ENCODE results near the gene HTRA3. TPM values are rescaled to one million over a fixed set of nuclear protein-coding genes. Genes with fewer than 3 reads are reported as not detected.

Gene HTRA3
- total RNA-seq, 2 experiments from 2014 or later: not detected

DNA sequence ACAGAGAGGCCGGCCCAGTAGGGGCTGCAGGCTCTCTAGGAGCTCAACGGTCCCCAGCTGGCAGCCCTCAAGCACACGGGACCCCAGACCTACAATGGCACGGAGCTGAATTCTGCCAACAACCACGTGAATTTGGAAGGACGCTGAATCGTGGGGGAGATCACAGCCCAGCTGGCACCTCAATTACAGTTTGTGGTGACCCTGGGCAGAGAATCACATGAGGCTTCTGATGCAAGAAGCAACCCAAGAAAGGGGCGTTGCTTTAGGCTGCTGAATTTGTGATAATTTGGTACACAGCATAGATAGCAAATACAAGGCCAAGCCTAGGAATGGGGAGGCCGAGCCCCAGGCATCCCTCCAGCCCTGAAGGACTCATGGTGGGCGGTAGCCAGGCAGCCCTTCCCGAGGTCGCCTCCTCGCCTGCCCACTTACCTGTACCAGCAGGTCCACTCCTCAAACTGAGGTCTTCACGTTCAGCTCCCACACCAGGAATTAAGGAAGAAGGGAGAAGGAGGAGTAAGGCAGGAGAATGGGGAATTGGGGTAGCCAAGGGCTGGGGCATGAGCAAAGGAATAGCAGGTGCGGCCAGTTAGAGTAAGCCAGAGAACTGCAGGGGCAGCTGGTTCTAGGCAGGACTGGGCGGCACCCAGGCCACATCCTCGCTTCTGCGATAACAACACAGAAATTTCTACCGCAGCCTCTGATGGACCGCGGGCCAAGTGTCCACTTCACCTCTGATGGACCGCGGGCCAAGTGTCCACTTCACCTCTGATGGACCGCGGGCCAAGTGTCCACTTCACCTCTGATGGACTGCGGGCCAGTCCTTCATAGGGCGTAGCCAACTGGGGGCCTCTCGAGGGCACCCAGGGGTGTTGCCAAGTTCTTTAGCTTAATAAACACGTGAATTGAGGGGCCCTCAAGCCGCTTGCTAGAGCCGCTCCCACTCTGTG lies 23.4 kb upstream of the HTRA3 start:
- DNase-seq: no peak
- Mint-ChIP-seq H3K27ac (no peak overlapping the region), H3K36me3 (ENCODE audit: low read depth) (no peaks in the 10 kb centered on the region), H3K27me3 (peaks cover 1% of the 10 kb centered on the region), H3K9me3 (no peaks in the 10 kb centered on the region), H3K4me1 (no peaks in the 10 kb centered on the region), H3K4me3 (no peak overlapping the region)
- ChIA-PET CTCF (no interaction called here), POLR2A (no interaction called here)

DNA sequence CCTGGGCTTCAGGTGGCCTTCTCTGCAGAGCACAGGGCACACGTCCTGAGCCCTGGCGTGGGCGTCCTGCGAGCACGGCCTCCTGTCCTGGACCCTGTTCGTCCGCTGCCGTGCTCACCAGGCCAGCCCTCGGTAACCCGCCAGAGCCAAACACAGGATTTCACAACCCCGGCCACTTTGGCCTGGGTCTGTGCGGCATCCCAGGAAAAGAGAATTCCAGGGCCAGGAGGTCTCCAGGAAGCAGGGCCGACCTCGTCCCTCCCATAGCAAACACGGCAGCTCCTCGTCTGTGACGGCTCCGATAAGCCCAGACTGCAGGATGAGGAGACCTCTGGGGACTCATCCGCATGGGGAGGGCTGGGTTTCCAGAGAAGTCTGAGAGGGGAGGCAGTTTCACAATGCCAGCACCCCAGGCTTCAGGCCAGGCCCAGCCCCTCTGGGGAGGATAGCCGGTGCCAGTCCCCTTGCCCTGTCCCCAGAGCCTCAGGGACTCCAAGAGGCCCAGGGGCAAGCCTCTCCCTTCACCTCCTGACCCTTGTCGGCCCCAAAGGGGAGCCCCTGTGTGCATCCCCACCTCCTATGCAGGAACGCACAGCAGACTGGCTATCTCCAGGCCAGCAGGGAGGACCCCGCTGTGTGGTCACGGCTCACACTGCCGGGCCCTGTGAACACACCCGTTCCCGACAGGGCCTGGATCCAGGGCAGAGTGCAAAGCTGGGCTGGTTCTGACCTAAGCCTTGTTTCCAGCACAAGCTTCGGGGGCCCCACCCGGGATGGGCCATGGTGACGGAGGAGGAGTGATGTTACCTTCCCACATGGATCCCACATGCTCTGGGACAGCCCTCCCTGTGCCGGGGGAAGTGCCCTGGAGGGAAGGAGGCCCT lies 22.3 kb upstream of the HTRA3 start:
- no peak overlapping the region for H3K27ac Mint-ChIP-seq
- peaks cover 1% of the 10 kb centered on the region for H3K27me3 Mint-ChIP-seq
- H3K36me3 Mint-ChIP-seq (ENCODE audit: low read depth): no peaks in the 10 kb centered on the region
- H3K9me3 Mint-ChIP-seq: no peaks in the 10 kb centered on the region
- H3K4me3 Mint-ChIP-seq: no peak overlapping the region
- CTCF ChIA-PET: no interaction called here
- DNase-seq: no peak
- POLR2A ChIA-PET: no interaction called here
- no peaks in the 10 kb centered on the region for H3K4me1 Mint-ChIP-seq

DNA sequence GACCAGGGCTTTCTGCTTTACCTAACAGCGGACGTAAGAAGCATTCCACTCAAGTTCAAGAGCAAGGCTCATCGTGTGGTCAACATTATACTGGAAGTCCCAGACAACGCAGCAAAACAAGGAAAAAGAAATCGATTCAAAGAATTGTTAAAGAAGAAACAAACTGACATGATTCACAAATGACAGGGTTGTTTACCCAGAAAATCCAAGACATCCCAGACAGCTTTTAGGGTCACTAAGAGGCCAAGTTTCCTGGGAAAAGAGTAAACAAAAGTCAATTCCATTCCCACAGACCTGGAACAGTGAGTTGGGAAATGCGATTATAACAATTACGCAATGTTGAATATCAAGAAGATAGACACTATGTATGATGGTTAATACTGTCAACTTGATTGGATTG lies 21.5 kb upstream of the HTRA3 start:
- no peak for DNase-seq
- Mint-ChIP-seq H3K9me3 (no peaks in the 10 kb centered on the region), H3K4me1 (no peaks in the 10 kb centered on the region), H3K4me3 (no peak overlapping the region), H3K27ac (no peak overlapping the region), H3K36me3 (ENCODE audit: low read depth) (no peaks in the 10 kb centered on the region), H3K27me3 (peaks cover 1% of the 10 kb centered on the region)
- ChIA-PET POLR2A (no interaction called here), CTCF (interaction anchor here (0.6 kb wide), 1 partner anchor 17 kb away, joined by 4 read pairs; no protein-coding TSS in a partner anchor)

DNA sequence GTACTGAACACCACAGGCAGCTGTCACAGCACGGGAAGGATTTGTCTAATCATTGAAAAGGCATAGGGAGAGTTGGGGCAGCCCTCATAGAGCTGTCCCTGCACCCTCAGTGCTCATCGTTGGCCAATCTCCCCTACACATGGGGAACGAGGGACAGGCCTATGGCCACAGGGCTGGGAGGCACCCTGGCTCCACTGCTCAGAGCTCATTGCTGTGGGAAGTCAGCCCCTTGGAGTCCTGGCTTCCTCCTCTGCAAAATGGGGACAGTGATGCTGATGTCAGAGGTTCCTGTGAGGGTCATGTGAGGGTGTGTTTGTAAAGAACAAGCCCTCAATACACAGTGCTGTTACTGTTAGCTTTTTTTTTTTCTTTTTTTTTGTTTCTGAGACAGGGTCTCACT lies 19.3 kb upstream of the HTRA3 start:
- CTCF ChIA-PET: interaction anchor here (1.5 kb wide), 1 partner anchor 8 kb away, joined by 4 read pairs; no protein-coding TSS in a partner anchor

DNA sequence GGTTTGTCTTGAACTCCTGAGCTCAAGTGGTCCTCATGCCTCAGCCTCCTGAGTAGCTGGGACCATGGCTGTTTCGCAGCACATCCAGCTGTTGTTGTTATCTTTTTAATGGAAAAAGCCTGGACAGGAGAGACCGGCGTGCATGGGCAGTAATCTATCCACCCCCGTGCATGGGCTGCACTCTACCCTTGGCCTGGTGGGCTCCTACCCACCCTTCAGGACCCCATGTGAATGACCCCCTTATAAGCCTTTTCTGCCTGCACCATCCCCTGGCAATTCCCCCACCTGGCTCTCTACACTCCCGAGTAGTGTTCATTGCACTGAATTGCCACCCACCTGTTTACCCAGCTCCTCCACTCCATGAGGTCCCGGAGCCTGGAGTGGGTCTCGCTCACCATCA lies 18.9 kb upstream of the HTRA3 start:
- peaks cover 1% of the 10 kb centered on the region for H3K27me3 Mint-ChIP-seq

More for the DNA sequence above, 19.3 kb upstream of the HTRA3 start:
- Mint-ChIP-seq H3K36me3 (ENCODE audit: low read depth) (no peaks in the 10 kb centered on the region), H3K4me3 (no peak overlapping the region), H3K4me1 (no peaks in the 10 kb centered on the region), H3K27ac (no peak overlapping the region), H3K27me3 (peaks cover 1% of the 10 kb centered on the region), H3K9me3 (no peaks in the 10 kb centered on the region)
- DNase-seq: no peak
- POLR2A ChIA-PET: no interaction called here

DNA sequence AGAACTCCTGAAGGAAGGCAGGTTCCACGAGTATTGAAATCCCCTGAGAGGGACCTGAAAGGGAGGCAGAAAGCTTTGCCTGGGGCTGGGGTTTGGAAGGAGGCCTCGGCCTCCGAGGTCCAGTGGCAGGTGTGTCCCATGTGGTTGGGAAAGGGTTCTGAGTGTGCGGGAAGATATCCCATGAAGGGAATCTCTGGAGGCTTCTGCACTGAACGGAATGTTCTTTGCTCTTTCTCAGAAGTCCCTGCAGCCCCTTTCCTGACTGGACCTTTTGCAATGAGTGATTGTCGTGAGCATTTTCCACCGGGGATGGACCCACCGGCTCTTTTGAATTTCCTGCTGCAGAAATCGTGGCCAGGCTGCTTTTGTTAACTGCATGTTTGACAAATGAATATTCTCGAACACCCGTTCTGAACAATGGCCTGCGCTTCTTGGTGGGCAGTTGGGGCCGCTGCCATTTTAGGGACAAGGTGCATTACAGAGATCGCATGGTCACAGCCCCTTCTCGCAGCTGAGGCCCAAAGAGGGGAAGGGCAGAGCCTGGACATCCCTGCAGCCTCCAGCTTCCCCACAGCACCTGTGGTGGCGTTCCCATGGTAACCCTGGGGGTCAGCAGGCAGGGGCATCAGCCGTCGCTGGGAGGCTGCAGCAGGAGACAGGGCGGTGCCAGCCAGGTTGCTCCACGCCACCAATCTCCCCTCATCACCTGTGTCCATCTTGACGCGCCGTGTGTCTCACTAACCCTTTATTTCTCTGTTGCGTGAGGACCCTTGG lies 18.3 kb upstream of the HTRA3 start:
- DNase-seq: no peak
- Mint-ChIP-seq H3K27ac (no peak overlapping the region), H3K4me1 (no peaks in the 10 kb centered on the region), H3K27me3 (peaks cover 1% of the 10 kb centered on the region), H3K4me3 (no peak overlapping the region), H3K9me3 (no peaks in the 10 kb centered on the region), H3K36me3 (ENCODE audit: low read depth) (no peaks in the 10 kb centered on the region)
- ChIA-PET CTCF (interaction anchor here (1.5 kb wide), 1 partner anchor 9 kb away, joined by 4 read pairs; no protein-coding TSS in a partner anchor), POLR2A (no interaction called here)

More for the DNA sequence above, 18.9 kb upstream of the HTRA3 start:
- DNase-seq: no peak
- no peaks in the 10 kb centered on the region for H3K36me3 Mint-ChIP-seq (ENCODE audit: low read depth)
- no peaks in the 10 kb centered on the region for H3K9me3 Mint-ChIP-seq
- no peak overlapping the region for H3K4me3 Mint-ChIP-seq
- ChIA-PET POLR2A (no interaction called here), CTCF (interaction anchor here (1.5 kb wide), 1 partner anchor 8 kb away, joined by 4 read pairs; no protein-coding TSS in a partner anchor)
- H3K4me1 Mint-ChIP-seq: no peaks in the 10 kb centered on the region
- H3K27ac Mint-ChIP-seq: no peak overlapping the region

DNA sequence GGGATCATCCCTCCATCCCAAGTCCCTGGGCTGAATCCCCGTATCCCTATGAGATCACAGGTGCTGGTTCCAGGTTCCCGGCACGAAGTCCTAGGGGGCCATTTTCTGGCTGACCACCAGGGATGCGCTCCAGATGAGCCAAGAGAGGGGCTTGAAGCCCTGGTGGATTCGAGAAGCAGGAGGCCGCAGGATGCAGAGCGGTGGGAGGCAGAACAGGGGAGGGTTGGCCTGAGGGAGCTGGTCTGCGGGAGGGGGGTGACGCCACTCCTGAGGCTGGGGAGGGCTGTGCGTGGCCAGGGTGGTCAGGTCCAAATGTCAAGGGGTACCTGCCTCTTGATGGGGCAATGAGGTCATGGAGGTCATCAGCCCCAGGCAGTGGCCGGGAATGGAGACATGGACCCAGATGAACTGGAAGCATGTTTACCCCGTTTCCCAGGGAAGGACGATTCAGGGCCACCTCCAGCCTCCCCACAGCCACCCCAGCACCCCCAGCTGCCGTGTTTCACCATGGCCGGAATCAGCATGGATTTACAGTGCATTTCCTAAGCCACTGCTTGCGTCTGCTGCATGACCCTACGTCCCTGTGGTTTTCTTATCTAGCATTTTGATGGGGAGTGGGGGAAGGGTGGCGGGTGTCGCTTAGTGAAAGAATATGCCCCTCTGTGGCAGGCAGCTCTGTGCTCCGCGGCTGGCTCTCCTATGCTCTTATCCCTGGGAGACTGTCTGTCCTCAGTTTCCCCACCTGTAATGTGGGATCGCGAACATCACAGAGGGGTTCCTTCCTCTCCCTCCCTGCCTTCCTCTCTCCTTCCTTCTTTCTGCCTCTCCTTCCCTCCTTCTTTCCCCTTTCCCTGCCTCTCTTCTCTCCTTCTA lies 17.0 kb upstream of the HTRA3 start:
- Mint-ChIP-seq H3K36me3 (ENCODE audit: low read depth) (no peaks in the 10 kb centered on the region), H3K4me3 (no peak overlapping the region), H3K27ac (no peak overlapping the region), H3K27me3 (peaks cover 1% of the 10 kb centered on the region), H3K9me3 (no peaks in the 10 kb centered on the region), H3K4me1 (no peaks in the 10 kb centered on the region)
- no peak for DNase-seq
- CTCF ChIA-PET: interaction anchor here (0.8 kb wide), 1 partner anchor 10 kb away, joined by 3 read pairs; no protein-coding TSS in a partner anchor
- POLR2A ChIA-PET: no interaction called here

DNA sequence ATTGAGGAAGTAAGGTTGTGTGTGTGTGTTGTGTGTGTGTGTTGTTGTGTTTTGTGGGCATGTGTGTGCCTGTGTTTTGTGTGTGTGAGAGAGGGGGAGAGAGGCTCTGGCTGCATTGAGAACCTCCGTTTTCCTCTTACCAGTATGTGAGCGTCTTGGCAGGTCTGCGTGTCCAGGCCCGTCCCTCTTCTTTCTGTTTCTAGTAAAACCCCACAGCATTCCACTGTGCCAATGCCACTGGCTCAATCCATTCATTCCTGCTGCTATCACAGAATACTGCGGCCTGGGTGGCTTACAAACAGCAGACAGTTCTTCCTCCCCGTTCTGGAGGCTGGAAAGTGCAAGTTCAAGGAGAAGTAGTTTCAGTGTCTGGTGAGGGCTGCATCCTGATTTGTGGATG lies 15.5 kb upstream of the HTRA3 start:
- no peaks in the 10 kb centered on the region for H3K27me3 Mint-ChIP-seq
- CTCF ChIA-PET: no interaction called here
- no peak overlapping the region for H3K4me3 Mint-ChIP-seq
- H3K36me3 Mint-ChIP-seq (ENCODE audit: low read depth): no peaks in the 10 kb centered on the region
- no peak for DNase-seq
- no peaks in the 10 kb centered on the region for H3K4me1 Mint-ChIP-seq
- POLR2A ChIA-PET: no interaction called here
- H3K9me3 Mint-ChIP-seq: no peaks in the 10 kb centered on the region
- no peak overlapping the region for H3K27ac Mint-ChIP-seq

DNA sequence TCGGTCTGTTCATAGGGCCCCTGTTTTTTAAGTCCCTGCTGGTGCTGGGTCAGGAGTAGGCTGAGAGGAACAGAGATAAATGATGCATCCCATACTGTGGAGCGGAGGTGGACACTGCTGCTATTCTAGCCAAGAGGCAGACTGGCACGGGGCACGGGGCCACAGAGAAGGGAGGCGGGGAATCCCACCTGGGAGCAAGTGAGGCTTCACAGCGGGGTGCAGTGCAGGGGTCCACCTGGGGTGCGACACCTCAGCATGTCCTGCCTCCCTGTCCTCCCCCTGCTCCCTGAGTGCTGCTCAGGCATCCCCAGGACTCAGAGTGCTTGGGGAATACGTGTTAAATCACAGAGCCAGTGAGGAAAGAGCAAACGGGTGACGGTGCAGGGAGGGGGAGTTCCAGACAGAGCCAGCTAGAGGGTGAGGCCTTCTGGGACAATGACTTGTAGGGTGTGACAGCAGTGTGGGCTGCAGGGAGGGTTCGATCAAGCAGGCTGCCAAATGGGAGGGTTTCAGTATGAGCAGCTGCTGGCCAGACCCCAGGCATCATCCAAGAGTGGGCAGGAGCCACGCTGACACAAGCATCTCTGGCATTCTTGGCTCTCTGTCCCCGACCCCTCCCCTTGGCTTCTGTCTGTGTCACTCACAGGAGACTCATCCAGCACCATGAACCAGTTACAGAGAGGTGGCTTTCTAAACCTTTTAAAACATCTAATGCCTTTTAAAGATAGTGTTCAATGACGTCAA lies 13.7 kb upstream of the HTRA3 start:
- ChIA-PET CTCF (no interaction called here), POLR2A (no interaction called here)
- H3K27me3 Mint-ChIP-seq: no peaks in the 10 kb centered on the region
- H3K4me1 Mint-ChIP-seq: no peaks in the 10 kb centered on the region
- H3K36me3 Mint-ChIP-seq (ENCODE audit: low read depth): no peaks in the 10 kb centered on the region
- DNase-seq: no peak
- H3K4me3 Mint-ChIP-seq: no peak overlapping the region
- H3K9me3 Mint-ChIP-seq: no peaks in the 10 kb centered on the region
- no peak overlapping the region for H3K27ac Mint-ChIP-seq

DNA sequence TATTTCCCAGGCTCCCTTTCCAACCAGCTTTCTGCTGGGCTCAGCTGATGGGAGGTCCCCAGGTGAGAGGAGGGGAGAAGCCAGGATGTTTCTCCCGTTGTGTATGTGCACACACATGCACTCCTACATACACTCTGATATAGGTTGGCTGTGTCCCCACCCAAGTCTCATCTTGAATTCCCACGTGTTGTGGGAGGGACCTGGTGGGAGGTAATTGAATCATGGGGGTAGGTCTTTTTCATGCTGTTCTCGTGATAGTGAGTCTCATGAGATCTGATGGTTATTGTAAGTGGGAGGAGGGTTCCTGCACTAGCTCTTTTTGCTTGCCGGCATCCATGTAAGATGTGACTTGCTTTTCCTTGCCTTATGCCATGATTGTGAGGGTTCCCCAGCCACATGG lies 11.7 kb upstream of the HTRA3 start:
- Mint-ChIP-seq H3K4me1 (no peaks in the 10 kb centered on the region), H3K4me3 (no peak overlapping the region), H3K27me3 (no peaks in the 10 kb centered on the region), H3K27ac (no peak overlapping the region), H3K9me3 (no peaks in the 10 kb centered on the region), H3K36me3 (ENCODE audit: low read depth) (no peaks in the 10 kb centered on the region)
- CTCF ChIA-PET: no interaction called here
- no peak for DNase-seq
- POLR2A ChIA-PET: no interaction called here

DNA sequence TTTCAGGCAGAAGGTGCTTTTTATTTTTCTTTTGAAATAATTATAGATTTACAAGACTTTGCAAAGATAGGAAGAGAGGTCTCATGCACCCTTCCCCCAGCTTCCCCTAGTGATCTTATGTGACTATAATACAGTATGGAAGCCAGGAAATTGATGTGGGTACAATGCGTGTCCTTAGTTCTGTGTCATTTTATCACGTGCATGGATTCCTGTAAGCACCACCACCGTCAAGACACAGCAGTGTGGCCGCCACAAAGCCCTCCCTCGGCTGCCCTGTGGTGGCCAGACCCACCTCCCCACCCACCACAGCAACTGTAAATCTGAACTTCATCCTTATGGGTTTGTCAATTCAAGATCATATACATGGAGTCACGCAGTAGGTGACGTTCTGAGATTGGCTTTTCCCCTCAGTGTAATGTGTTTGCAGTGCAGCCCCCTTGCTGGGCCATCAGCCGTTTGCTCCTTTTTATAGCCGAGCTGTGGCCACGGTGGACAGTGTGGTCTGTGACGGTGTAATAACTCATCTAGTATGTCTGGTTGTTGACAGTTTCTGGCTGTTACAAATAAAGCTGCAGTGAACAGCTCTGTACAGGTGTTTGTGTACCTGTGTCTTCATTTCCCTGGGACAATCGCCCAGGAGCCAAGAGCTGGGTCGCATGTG lies 10.9 kb upstream of the HTRA3 start:
- ChIA-PET POLR2A (no interaction called here), CTCF (no interaction called here)
- no peak for DNase-seq
- H3K9me3 Mint-ChIP-seq: no peaks in the 10 kb centered on the region
- H3K4me3 Mint-ChIP-seq: no peak overlapping the region
- no peaks in the 10 kb centered on the region for H3K4me1 Mint-ChIP-seq
- H3K27me3 Mint-ChIP-seq: no peaks in the 10 kb centered on the region
- no peak overlapping the region for H3K27ac Mint-ChIP-seq
- H3K36me3 Mint-ChIP-seq (ENCODE audit: low read depth): no peaks in the 10 kb centered on the region
